K562 treated with DMSO at 1 percent for 4 hours (cell line): ENCODE results near the gene PRDM13. TPM values are rescaled to one million over a fixed set of nuclear protein-coding genes. Genes with fewer than 3 reads are reported as not detected.

Source experiments
- total RNA-seq: library from RNA; unstranded; fragments of 300-600 nt; gene quantifications from 2 replicates; pipeline ENCODE4 v1.2.3, GENCODE V29; 2022; ENCODE audit not compliant: insufficient read depth

The PRDM13 gene
- not detected in 2 replicates for total RNA-seq

DNA sequence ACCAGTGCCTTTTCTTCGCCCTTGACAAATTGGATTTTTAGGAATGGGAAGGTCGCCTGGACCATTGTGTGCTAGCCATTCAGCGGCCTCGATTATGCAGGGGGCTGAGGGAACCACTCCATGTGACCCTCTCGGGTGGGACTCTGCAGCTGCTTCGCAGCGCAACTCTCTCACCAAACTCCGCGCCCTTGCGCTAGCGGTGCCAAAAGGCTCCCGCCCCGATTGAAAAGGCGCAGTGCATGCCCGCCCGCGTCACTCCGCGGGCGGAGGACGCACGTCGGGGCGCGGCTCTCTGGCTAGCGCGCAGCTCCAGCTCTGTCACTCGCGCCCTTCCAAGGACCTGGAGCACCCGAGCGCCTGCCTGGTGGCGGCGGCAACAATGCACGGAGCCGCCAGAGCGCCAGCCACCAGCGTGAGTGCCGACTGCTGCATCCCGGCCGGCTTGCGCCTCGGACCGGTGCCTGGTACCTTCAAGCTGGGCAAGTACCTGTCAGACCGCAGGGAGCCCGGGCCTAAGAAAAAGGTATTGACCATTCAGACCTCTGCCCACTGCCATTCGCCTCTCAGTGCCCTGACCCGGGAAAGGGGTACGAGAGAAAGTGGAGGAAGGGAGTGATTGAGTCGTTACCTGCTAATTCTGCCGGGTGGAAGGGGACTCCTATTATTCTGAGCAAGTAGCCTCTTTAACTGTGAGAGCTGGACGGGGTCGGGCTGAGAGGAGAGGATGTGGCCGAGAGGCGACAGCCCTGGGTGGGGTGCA is at the start of gene PRDM13:
Gene PRDM13 (plus strand): TSS at position 178 of the 760 bp plus-strand sequence. CDS start 202 bp downstream, at position 380.

DNA sequence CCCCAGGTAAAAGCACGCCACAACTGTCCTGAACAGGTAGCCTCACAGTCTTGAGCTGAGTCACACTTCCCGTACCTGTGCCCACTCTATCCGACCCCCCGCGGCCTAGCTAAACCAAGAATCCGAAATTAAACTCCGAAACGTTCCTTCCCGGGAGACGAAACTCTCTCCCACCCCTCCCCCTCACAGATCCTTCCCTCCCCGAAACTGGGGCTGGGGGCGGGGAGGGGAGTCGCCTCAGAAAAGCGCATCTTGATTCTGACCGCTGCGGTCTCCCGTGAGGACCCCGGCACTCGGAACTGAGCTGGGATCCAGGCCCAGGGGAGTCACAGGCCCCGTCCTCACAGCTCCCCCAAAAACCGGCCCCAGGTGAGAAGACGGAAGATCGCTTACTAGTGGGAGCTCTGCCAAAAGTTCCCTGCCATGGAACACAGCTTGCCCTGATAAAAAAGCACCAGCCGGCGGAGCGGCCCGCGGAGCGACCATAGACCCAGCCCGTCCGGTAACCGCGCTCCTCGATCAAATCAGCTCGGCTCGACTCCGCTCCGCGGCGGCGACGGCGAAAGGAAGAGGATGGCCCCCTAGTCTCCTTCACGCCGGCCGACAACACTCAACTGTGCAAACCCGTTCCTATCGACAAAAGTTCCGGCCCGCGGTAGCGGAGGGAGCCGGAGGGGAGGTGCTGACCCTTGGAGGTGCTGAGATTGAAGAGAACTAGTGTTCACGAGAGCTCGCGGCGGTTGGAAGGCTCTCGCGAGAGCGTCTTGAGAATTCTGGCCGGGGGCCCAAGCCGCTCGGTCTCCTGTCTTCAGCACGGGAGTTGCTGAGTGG is 38.3 kb upstream of the PRDM13 start, which contains the start of gene CCNC:
Gene CCNC (minus strand): TSS at position 558 of the 831 bp plus-strand sequence. CDS start 133 bp downstream, at position 425.

Other genes with a start within 250 kb of the PRDM13 start
- 7.9 and 14.2 TPM in 2 replicates for gene COQ3, start 212.6 kb upstream of the PRDM13 start, total RNA-seq
- 52.8 and 79.5 TPM in 2 replicates for gene PNISR, start 181.5 kb upstream of the PRDM13 start, total RNA-seq
- 8.7 and 10.0 TPM in 2 replicates for gene USP45, start 91.4 kb upstream of the PRDM13 start, total RNA-seq
- gene CCNC, start 38.2 kb upstream of the PRDM13 start, total RNA-seq, result 48.3 and 51.4 TPM in 2 replicates